GM19240 (cell line): ENCODE data around the gene ZNF506.
A peak's percentile ranks its signal among the peaks of the same experiment; 100 is the strongest.
"Not testable (repeated sequence)": the region's sequence is repeated elsewhere in the genome, so short reads cannot be mapped to it uniquely, and the experiment has no call there.

Source experiments
- DNase-seq: peaks from one replicate; pipeline ENCODE4 v3.0.0; 2011; ENCODE audit warnings: low spot score; ENCODE audit not compliant: insufficient read length

The ZNF506 gene

GRCh38 chr19:19821366-19821951 is at the start of gene ZNF506:
ZNF506 (minus strand) TSS chr19:19821750; CDS start chr19:19821603, 147 bp downstream.
- peak; percentile 58 for DNase-seq

DNA sequence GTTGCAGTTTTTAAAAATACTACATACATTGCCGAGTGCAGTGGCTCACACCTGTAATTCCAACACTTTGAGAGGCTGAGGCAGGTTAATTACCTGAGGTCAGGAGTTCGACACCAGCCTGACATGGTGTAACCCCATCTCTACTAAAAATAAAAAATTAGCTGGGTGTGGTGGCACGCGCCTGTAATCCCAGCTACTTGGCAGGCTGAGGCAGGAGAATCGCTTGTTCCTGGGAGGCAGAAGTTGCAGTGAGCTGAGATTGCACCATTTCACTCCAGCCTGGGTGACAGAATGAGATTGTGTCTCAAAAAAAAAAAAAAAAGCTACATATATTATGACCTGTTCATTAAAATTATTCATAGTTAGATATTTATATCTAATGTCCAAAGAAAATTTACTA is 48.5 kb upstream of the ZNF506 start:
- not testable (repeated sequence) for DNase-seq

DNA sequence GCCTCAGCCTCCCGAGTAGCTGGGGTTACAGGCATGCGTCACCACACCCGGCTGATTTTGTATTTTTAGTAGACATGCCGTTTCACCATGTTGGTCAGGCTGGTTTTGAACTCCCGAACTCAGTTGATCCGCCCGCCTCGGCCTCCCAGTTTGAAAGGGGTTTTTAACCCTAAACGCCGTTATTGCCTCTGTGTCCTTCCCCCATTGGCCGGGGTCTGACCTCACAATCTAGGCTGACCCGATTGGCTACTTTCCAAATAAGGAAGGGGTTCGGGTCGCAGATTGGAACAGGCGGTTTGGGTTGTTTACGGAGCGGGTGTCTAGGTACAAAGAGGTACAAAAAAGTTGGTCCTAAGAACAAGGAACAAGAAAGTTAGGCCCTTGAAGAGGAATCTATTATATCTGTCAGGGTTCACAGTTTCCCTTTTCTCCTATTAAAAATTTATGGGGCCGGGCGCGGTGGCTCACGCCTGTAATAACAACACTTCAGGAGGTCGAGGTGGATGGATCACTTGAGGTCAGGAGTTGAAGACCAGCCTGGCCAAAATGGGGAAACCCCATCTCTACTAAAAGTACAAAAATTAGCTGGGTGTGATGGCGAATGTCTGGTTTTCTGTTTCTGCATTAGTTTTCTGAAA is 45.2 kb upstream of the ZNF506 start:
- peak; percentile 6 for DNase-seq

- DNase-seq = peak; percentile 76
These were observed 44.4 kb upstream of the ZNF506 start, which contains the start of gene ZNF253 for GRCh38 chr19:19865750-19866610. ZNF253 (plus strand) TSS chr19:19865882; CDS start chr19:19865997, 115 bp downstream.

DNA sequence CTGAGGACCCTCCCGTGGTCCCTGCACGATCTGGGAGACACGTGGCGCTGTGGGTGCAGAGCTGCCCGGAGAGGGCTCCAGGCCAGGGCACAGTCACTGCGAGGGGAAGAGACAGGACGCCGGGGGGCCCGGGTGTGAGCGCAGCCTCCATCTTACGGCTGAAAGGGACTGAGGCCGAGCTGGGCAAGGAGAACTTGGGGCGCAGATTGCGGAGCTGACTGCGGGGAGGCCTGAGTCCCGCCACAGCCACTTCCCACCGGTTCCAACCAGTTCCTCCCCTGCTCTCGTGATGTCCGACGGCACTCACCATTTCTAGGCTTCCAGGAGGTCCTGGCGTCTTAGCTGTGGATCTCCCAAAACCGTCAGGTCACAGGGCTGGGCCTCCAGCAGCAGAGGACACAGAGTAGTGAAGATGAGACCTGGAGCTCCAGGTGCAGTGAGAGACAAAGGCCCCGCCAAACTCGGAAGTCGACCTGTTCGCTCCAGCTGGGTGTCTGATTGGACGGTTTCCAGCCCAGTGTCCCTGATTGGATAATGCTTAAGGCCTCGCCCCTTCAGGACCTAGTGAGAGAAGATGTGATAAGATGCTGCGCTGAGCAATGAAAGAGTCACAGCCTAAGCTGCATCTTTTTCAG is 39.3 kb upstream of the ZNF506 start:
- no peak for DNase-seq

- no peak for DNase-seq
These were observed 37.2 kb upstream of the ZNF506 start for GRCh38 chr19:19858751-19859150.

GRCh38 chr19:19851740-19852139 is 30.2 kb upstream of the ZNF506 start:
- DNase-seq = not testable (repeated sequence)

DNA sequence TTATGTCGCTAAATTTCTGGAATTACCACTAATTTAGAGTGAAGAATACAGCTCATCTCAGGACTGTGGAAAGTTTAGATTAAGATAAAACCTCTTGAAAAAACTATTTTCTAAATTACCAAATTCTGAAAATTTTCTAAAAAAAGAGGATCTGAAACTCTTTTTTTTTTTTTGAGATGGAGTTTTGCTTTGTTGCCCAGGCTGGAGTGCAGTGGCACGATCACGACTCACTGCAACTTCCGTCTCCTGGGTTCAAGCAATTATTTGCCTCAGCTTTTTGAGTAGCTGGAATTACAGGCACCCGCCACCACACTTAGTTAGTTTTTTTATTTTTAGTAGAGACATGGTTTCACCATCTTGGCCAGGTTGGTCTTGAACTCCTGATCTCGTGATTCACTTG is 27.5 kb upstream of the ZNF506 start:
- DNase-seq = no peak

- no peak for DNase-seq
These were observed 26.2 kb upstream of the ZNF506 start for GRCh38 chr19:19847781-19848180.

DNA sequence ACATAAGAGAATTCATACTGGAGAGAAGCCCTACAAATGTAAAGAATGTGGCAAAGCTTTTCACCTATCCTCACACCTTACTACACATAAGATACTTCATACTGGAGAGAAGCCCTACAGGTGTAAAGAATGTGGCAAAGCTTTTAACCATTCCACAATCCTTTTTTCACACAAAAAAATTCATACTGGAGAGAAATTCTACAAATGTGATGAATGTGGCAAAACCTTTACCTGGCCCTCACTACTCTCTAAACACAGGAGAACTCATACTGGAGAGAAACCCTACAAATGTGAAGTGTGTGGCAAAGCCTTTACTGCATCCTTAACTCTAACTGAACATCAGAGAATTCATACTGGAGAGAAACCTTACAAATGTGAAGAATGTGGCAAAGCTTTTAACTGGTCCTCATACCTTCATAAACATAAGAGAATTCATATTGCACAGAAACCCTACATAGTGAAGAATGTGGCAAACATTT is 14.0 kb upstream of the ZNF506 start:
- DNase-seq = no peak

- no peak for DNase-seq
These were observed 5.3 kb upstream of the ZNF506 start for GRCh38 chr19:19826875-19827274.

GRCh38 chr19:19823916-19824315 is 2.4 kb upstream of the ZNF506 start:
- peak; percentile 2 for DNase-seq

GRCh38 chr19:19821976-19822375 is 426 bp upstream of the ZNF506 start:
- DNase-seq = not testable (repeated sequence)

GRCh38 chr19:19820774-19821320 is 703 bp downstream of the ZNF506 start:
- no peak for DNase-seq

GRCh38 chr19:19817357-19817756 is 4.2 kb downstream of the ZNF506 start:
- no peak for DNase-seq

GRCh38 chr19:19816679-19817078 is 4.9 kb downstream of the ZNF506 start:
- DNase-seq = no peak

GRCh38 chr19:19811999-19812398 is 9.6 kb downstream of the ZNF506 start:
- not testable (repeated sequence) for DNase-seq

- DNase-seq = no peak
These were observed 16.1 kb downstream of the ZNF506 start for GRCh38 chr19:19805480-19805879.

DNA sequence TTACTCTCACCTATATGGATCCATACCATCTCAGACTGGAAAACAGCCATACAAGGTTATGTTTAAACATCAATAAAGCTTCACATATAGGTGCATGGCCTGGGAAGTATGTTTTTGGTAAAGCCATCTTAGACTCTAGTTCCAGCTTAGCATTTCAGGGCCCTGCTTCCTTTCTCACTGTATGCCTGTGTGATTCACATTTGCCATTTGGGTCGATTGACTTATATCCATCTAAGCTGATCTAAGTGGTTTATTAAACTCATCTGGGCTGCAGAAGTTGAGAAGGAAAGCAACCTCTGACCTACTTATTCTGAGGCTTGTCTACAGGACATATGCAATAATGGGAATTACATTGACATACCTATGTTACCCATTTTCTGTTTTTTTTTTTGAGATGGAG is 33.5 kb downstream of the ZNF506 start:
- DNase-seq = no peak

DNA sequence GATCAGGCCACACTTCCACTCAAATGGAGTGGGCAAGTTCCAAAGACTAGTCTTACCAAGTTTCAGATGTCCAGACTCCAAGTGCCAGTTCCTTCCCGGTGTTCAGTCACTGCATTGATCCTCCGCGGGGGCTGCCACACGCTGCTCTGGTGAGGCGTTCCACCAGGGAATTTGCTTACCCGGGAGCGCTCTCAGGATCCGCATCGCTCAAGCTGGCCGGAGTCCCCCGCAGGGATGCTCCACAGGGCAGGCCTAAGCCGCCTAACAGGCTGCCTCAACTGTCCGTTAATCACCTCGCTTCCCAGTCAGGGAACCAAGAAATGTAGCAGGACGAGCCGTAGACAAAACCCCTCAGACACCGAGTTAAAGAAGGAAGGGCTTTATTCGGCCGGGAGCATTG is 36.1 kb downstream of the ZNF506 start:
- DNase-seq = not testable (repeated sequence)

DNA sequence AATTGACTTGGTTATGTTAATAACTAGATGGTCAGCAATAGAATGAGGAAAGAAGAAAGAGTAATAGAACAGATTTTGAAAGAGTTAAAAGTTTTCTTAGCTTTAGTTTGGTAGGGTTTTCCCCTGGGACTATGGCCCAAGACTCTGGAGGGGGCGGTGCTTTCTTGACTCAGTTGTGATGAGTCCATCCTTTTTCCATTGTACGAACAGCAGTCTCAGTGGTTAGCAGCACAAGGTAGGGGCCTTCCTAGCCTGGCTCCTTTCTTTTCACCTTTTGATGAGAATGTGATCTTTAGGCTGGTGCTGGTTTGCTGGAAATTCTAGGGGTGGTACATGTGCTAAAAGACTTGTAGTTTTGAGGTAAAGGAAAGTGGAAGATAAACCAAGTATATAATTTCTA is 38.8 kb downstream of the ZNF506 start:
- DNase-seq = no peak
